GM12878 (cell line): ENCODE data around the gene KRTAP10-11. TPM values are rescaled to one million over a fixed set of nuclear protein-coding genes. Genes with fewer than 3 reads are reported as not detected.

ENCODE experiments used
- ATAC-seq: fragments of 200-7000 bp; cut with Tn5 transposase; 3 replicates; pipeline ENCODE4 v1.9.1; 2020; ENCODE audit warnings: mild to moderate bottlenecking, moderate library complexity
- BruUV-seq: library from RNA; stranded (reverse); fragments of 400-500 nt; replicated peaks from 2 replicates; lab custom pipeline; 2021; lab: Mats Ljungman, UMichigan
- CTCF ChIA-PET: fragments of 300-600 bp; sonication (Branson Sonifier 250); formaldehyde crosslinking; extraction: SDS; loops from one replicate; lab custom pipeline; 2021; ENCODE audit warnings: inconsistent platforms; lab: Yijun Ruan, JAX
- POLR2A ChIA-PET: fragments of 350-600 bp; formaldehyde crosslinking; extraction: SDS; loops from one replicate; lab custom pipeline; 2021; ENCODE audit warnings: inconsistent platforms; lab: Charles Lee
- RAD21 ChIA-PET: fragments of 300-600 bp; sonication (Branson Sonifier 250); formaldehyde crosslinking; loops from one replicate; lab custom pipeline; 2023; ENCODE audit warnings: antibody characterized with exemption; ENCODE audit not compliant: unreplicated experiment; lab: Charles Lee
- SMC1A ChIA-PET: fragments of 300-600 bp; sonication (Branson Sonifier 250); formaldehyde crosslinking; loops from one replicate; lab custom pipeline; 2023; ENCODE audit not compliant: unreplicated experiment, uncharacterized antibody; lab: Charles Lee
- DNase-seq: peaks from one replicate; pipeline ENCODE4 v3.0.0-alpha.2; 2011; ENCODE audit warnings: low read depth, low spot score
- FAIRE-seq: peaks from 3 replicates; lab custom pipeline; 2011; peaks lifted over from hg19 to GRCh38; lab: Jason Lieb, UNC
- H2AFZ ChIP-seq: 2 replicates; pipeline ENCODE4 v1.6.0; 2011; ENCODE audit warnings: low read depth, low read length, control low read depth; ENCODE audit not compliant: control insufficient read depth
- H3K27ac ChIP-seq: 2 replicates; pipeline ENCODE4 v1.5.1; 2011; ENCODE audit warnings: control low read depth; ENCODE audit not compliant: control insufficient read depth, insufficient read depth
- H3K27me3 ChIP-seq, 2 experiments: replicated peaks in 1 of 2; 2 replicates each; pipeline versions ENCODE4 v1.6.0 to v1.6.1; 2011; ENCODE audit warnings: low read length in 1 of 2; ENCODE audit not compliant: control insufficient read depth in 2 of 2, insufficient read depth in 2 of 2
- H3K36me3 ChIP-seq, 2 experiments: 2 replicates each; pipeline ENCODE4 v1.5.1; 2011; ENCODE audit warnings: low read length in 1 of 2; ENCODE audit not compliant: control insufficient read depth in 2 of 2, insufficient read depth in 2 of 2
- H3K4me1 ChIP-seq: 2 replicates; pipeline ENCODE4 v1.6.1; 2011; ENCODE audit warnings: mild to moderate bottlenecking, low read length, moderate library complexity, mixed read lengths; ENCODE audit not compliant: control insufficient read depth, insufficient read depth
- H3K4me2 ChIP-seq: 2 replicates; pipeline ENCODE4 v1.6.0; 2011; ENCODE audit warnings: control low read depth; ENCODE audit not compliant: control insufficient read depth, insufficient read depth
- H3K4me3 ChIP-seq: fragments of 200-600 bp; sonication (generic); 2 replicates; pipeline ENCODE4 v1.5.1; 2016
- H3K79me2 ChIP-seq: 2 replicates; pipeline ENCODE4 v1.6.0; 2011; ENCODE audit warnings: low read length; ENCODE audit not compliant: control insufficient read depth, insufficient read depth
- H3K9ac ChIP-seq: 2 replicates; pipeline ENCODE4 v1.8.0; 2011; ENCODE audit warnings: low read length, control low read depth, mixed read lengths; ENCODE audit not compliant: control insufficient read depth, insufficient read depth
- H3K9me3 ChIP-seq: replicated peaks from 3 replicates; pipeline ENCODE4 v1.5.1; 2011; ENCODE audit warnings: mild to moderate bottlenecking, low read length; ENCODE audit not compliant: control insufficient read depth, insufficient read depth
- H4K20me1 ChIP-seq: 2 replicates; pipeline ENCODE4 v1.6.0; 2011; ENCODE audit not compliant: control insufficient read depth, insufficient read depth
- CHD1 ChIP-seq: IDR thresholded peaks from 2 replicates; pipeline ENCODE4 v1.6.1; 2012; ENCODE audit warnings: low read depth, low read length, improper control_type of control experiment
- MAX ChIP-seq: IDR thresholded peaks from 2 replicates; pipeline ENCODE4 v1.6.1; 2012; ENCODE audit warnings: low read depth, low read length, improper control_type of control experiment
- NBN ChIP-seq: fragments of 450-650 bp; IDR thresholded peaks from 2 replicates; pipeline ENCODE4 v1.6.1; 2016
- PAX8 ChIP-seq: fragments of 450-650 bp; IDR thresholded peaks from 2 replicates; pipeline ENCODE4 v1.6.1; 2017; ENCODE audit warnings: mild to moderate bottlenecking, moderate library complexity
- PBX3 ChIP-seq: IDR thresholded peaks from 2 replicates; pipeline ENCODE4 v1.6.1; 2011; ENCODE audit warnings: mild to moderate bottlenecking, low read depth, low read length, moderate library complexity; ENCODE audit not compliant: insufficient replicate concordance
- POU2F2 ChIP-seq: IDR thresholded peaks from 3 replicates; pipeline ENCODE4 v1.6.1; 2011; ENCODE audit warnings: low read depth, mild to moderate bottlenecking, low read length, borderline replicate concordance
- RFX5 ChIP-seq: IDR thresholded peaks from 2 replicates; pipeline ENCODE4 v1.6.1; 2011; ENCODE audit warnings: low read depth, low read length, improper control_type of control experiment
- SIN3A ChIP-seq: IDR thresholded peaks from 2 replicates; pipeline ENCODE4 v1.6.1; 2012; ENCODE audit warnings: low read depth, low read length, improper control_type of control experiment
- WRNIP1 ChIP-seq: IDR thresholded peaks from 2 replicates; pipeline ENCODE4 v1.6.1; 2011; ENCODE audit warnings: low read depth, low read length, improper control_type of control experiment, borderline replicate concordance
- ZBTB40 ChIP-seq: fragments of 450-650 bp; IDR thresholded peaks from 2 replicates; pipeline ENCODE4 v1.6.1; 2016; ENCODE audit warnings: mild to moderate bottlenecking, moderate library complexity, borderline replicate concordance
- WGBS: methylation state at CpG from one replicate; pipeline ENCODE4 v1.1.6; 2016; ENCODE audit warnings: low lambda C conversion rate; ENCODE audit not compliant: insufficient replicate concordance, insufficient coverage; ENCODE audit errors: missing lambda C conversion rate; 5-methylcytosine and 5-hydroxymethylcytosine counted together
- in situ Hi-C: fragments of 300-500 bp; cut with MboI; formaldehyde crosslinking; loops from 9 replicates; pipeline ENCODE4 v1.14.3; 2018; ENCODE audit warnings: mixed read lengths
- intact Hi-C: fragments of 100-400 bp; cut with micrococcal nuclease; formaldehyde crosslinking; loops from one replicate; pipeline ENCODE4 v1.14.2; 2022; ENCODE audit not compliant: unreplicated experiment
- polyA plus RNA-seq, 11 experiments: library from polyadenylated mRNA; depleted of rRNA in 4 of 11; unstranded in 6 of 11; stranded (reverse) in 5 of 11; fragments of >200 nt; fragmentation: Nextera tagmentation in 4 of 11; fragmentation: Illumina TruSeq in 1 of 11; extraction: Ambion mirVana in 4 of 11; extraction: Trizol in 1 of 11; gene quantifications; 1 replicate in 1 of 11; 2 replicates in 10 of 11; pipeline versions ENCODE4 v1.2.1 to v1.2.3, GENCODE V29; 2011 to 2016; ENCODE audit warnings: inconsistent platforms in 2 of 11, missing spikeins in 2 of 11, low read depth in 1 of 11
- total RNA-seq, 4 experiments: library from RNA; depleted of rRNA in 3 of 4; stranded (reverse); fragments of >200 nt in 3 of 4; fragmentation: Illumina TruSeq in 1 of 4; extraction: Trizol in 1 of 4; gene quantifications; 2 replicates each; pipeline versions ENCODE4 v1.2.1 to v1.2.3, GENCODE V29; 2013 to 2021

Gene KRTAP10-11
- total and polyA plus RNA-seq, 10 of the 15 experiments (the other 5 are each of a cell fraction or from before 2014, with no cell fraction given), result not detected

- no peak for FAIRE-seq
- Histone ChIP-seq H3K79me2 (no peaks in the 10 kb centered on the region), H3K27ac (no peak overlapping the region), H3K27me3 (no peaks in the 10 kb centered on the region; a peak in 1 of 4 replicates)
- SMC1A ChIA-PET, result no interaction called here
- TF ChIP-seq POU2F2 (no peak), NBN (no peak), RFX5 (no peak), CHD1 (no peak), ZBTB40 (no peak), WRNIP1 (no peak), PAX8 (no peak), PBX3 (no peak), SIN3A (no peak), MAX (no peak)
- TF ChIP-seq, all 136 proteins: peak for 0
- no peak overlapping the region for H2AFZ ChIP-seq
- BruUV-seq, result no TSS peak
- H3K36me3 ChIP-seq, result no peaks in the 10 kb centered on the region
- ChIA-PET RAD21 (no interaction called here), CTCF (no interaction called here), POLR2A (no interaction called here)
- H3K9ac ChIP-seq, result no peak overlapping the region
- 69% methylated on average over 13 of the region's 13 CpGs for WGBS
- H3K4me1 ChIP-seq, result no peaks in the 10 kb centered on the region
- no peaks in the 10 kb centered on the region for H4K20me1 ChIP-seq
- H3K4me2 ChIP-seq, result no peak overlapping the region
- in situ Hi-C loops (no loop called here), intact Hi-C loops (no loop called here)
- no peak for ATAC-seq
- no peaks in the 10 kb centered on the region for H3K9me3 ChIP-seq
- no peak for DNase-seq
- H3K4me3 ChIP-seq, result no peak overlapping the region
Measured at GRCh38 chr21:44677881-44678280, 31.7 kb downstream of the KRTAP10-11 start.
